ENCODE results near the gene BANK1.

The BANK1 gene

DNA sequence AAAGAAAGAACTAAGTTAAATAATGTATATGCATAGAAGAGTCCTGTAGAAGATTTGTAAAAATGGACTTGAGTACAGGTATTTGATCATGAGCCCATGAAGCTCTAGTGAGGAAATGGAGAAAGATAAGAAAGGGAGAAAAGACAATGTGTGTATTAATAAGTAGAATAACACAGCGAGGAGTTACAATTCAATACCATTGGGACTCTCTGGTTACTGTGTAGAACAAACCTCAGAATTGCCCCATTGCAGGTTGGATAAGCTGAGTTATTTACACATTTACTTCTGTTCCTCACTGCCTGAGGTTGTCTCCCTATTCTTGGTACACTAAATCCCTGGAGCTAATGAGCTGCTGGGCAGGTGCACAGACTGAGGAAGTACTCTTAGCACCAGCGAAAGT, 33.3 kb downstream of the BANK1 start:
- no peak for DNase-seq (ENCODE audit: low spot score)

- DNase-seq (ENCODE audit: low spot score) = no peak
Measured at GRCh38 chr4:101824500-101824899, 34.0 kb downstream of the BANK1 start.

DNA sequence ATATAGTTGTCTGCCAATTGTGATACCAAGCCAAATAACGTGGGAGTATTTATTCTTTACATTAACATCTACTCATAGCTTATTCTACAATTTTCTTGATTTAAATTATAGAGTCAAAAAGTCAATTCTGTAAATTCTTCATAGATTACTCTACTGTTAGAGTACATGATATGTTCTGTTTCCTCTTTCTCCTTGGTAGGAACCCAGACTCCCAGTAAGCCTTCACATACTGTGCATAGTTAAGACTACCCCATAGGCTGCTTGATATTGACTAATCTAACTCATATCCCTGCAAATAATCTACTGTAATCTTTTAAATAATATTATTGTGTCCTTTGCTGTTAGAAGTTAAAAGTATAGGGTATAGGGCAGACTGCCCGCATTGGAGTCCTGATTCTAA, 35.4 kb downstream of the BANK1 start:
- no peak for DNase-seq (ENCODE audit: low spot score)

DNA sequence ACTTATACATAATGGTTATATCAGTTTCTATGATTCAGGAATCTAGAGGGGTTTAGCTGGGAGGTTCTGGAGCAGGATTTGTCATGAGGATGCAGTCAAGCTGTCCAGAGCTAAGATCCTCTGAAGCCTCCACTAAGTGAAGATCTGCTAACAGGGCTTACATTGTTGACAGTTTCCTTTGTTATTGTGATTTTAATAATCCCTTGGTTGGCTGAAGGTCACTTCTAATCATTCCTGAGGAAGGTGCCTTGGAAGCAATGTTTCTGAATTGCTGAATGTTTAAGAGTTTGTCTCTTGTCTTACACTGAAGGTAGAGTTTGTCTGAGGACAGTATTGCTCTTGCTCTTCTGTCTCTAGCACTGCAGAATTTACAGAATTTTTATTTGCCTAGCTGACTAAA, 41.3 kb downstream of the BANK1 start:
- no peak for DNase-seq (ENCODE audit: low spot score)

DNA sequence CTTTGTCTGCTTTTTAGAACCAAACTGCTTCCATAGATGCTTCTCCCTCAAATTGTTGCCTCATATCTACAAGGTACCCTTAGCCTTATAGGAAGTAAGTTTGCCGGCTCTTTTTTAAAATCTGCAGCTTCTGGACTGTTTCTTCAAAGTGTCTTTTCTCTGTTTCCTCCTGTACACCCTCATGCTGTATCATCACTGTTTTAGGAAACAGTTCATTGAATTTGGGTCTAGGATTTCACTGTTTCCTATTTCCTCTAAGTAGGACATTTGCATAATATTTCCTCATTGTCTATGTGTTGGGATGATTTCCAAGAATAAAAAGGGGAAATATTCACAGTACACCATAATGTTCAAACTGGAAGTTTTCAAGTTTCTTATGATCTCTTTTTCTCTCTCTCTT, 43.0 kb downstream of the BANK1 start:
- no peak for DNase-seq (ENCODE audit: low spot score)

DNA sequence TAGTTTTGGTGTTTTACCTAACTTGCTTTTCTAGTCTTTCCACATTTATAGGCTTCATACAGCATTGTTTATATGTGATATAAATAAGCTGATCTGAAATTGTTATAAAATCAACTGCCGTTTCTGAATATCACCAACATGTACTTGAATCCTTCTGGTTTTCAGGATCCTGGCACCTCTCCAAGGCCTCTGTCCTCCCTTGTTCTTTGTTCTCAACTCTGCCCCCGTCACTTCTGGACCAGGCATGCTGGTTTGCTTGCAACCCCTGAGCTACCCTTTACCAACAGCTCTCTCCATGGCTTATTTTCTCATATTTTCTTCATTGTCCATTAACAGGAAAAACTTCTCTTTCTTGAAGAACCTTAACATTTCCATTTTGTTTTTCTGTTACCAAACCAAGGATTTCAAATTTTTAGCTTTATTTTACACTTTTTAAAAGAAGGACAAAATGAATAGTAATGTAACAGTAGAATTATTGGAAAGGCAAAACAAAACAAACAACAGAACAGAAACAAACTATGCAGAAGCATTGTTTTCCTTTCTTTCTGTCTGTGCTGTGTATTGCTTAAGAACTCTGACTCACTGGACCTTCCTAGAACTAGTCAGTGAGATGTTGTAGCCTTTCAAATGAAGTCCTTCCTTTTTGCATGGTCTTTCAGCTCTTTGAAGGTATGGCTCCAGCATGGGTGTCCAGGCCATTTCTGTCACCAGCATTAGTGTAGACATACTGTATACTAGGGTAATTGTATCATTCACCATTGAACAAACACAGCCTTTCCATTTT, 44.8 kb downstream of the BANK1 start:
- DNase-seq (ENCODE audit: low spot score) = peak; percentile 30

DNA sequence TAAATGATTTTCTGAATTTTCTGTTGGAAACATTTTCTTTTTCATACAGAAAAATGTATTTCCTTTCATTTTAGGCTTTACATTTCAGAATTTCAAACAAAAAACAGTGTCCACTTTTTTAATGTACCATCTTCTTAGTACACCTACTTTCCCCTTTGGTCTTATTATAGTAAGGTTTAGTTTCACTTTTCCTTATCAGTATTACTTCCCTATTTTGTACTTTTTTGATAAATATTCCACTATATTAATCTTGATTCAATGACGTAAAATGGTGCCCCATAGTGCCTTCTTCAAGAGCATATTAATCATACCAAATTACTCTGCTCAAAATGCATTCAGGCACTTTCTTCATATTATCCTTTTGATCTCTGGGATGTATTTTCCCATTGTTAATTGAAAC, 52.5 kb downstream of the BANK1 start:
- DNase-seq (ENCODE audit: low spot score) = no peak

GRCh38 chr4:101846550-101846949, 56.0 kb downstream of the BANK1 start:
- no peak for DNase-seq (ENCODE audit: low spot score)

- no peak for DNase-seq (ENCODE audit: low spot score)
Measured at GRCh38 chr4:101850698-101851097, 60.2 kb downstream of the BANK1 start.

GRCh38 chr4:101851672-101852071, 61.1 kb downstream of the BANK1 start:
- no peak for DNase-seq (ENCODE audit: low spot score)

GRCh38 chr4:101853028-101853427, 62.5 kb downstream of the BANK1 start:
- no peak for DNase-seq (ENCODE audit: low spot score)

DNA sequence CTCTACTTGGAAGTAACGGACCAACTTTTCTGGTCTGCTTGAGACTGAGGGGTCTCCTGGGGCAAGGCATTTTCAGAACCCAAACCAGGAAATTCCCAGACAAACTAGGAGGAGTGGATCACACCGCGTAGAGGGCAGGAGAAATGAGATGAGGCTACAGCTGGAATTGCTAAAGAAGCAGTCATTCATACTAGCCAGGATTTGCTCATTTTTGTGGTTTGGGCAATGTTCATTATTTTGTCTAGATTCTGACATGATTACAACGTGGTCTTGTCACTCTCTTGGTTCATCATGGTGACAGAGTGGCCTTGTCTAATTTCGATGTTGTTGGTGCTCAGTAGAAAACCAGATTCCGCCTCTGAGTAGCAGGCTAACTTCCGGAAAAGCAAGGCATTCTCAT, 63.2 kb downstream of the BANK1 start:
- DNase-seq (ENCODE audit: low spot score) = peak; percentile 17

- DNase-seq (ENCODE audit: low spot score) = no peak
Measured at GRCh38 chr4:101855239-101855638, 64.7 kb downstream of the BANK1 start.

DNA sequence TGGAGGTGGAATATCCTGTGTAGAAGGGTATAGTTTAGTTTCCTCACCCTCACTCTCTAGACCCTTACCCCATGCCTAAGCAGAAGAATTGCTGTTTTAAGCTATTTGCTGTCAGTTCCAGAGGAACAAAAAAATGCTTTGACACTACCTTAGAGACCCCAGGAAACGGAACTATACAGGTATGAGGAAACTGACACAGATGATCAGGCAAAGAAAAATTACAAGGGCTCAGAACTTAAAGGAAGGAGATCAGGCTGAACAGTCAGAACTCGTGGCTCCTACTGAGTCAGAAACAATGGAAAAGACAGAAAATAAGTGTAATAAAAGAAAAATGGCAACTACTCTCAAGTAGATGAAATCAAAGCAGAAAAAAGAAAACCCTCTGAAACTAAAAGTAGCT, 65.6 kb downstream of the BANK1 start:
- no peak for DNase-seq (ENCODE audit: low spot score)

DNA sequence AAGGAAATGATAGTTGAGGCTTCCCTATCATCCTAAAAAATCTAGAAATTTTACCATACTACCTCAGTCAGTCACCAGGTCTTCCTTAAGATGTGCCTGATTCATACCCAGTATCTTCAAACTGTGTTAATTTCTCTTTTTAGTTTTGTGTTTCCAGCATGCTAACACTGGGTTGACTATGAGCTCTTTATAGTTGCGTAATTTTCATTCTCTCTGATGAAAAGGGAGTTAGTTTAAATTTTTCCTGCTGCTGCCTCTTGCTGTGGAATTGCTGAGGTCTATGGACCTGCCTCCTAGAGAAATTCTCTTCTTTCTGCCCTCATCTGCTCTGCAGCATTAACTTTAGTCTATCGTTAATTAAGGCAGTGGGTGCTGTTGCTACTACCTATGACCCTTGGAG, 66.6 kb downstream of the BANK1 start:
- DNase-seq (ENCODE audit: low spot score) = no peak

DNA sequence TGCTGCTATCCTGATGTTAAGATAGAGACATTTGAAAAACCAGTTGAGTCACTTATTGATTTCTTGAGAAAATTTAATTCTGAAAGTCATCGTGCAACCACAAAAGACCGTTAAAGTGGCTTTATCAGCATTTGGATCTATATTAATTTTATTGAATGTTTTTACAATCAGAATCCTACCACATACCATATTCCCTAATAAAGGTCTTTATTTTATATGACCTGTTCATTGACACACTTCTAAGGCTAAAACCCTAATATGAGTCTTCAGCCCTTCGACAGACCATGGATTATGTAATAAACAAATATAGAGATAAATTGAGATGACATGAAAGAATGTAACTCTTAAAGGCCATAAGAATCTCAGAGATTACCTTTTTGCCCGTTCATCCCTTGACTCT, 68.1 kb downstream of the BANK1 start:
- DNase-seq (ENCODE audit: low spot score) = no peak

DNA sequence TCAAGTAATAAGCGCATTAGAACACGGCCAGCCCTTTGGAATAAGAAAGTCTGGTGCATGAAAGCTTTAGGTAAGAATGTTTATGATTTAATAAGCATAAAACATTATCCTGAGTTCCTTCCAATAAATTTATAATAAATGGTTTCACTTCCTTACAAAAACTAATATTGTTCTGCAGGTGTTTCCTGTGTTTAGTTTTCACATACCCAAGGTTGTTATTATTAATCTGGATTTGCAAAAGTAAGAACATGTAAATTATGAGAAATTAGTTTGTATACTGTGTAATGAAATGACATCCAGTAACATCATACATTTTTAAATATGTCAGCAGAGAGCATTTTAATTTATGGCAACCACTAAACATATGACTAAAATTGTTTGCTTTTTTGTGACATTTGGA, 72.1 kb downstream of the BANK1 start:
- no peak for DNase-seq (ENCODE audit: low spot score)

GRCh38 chr4:101864660-101865059, 74.1 kb downstream of the BANK1 start:
- no peak for DNase-seq (ENCODE audit: low spot score)

DNA sequence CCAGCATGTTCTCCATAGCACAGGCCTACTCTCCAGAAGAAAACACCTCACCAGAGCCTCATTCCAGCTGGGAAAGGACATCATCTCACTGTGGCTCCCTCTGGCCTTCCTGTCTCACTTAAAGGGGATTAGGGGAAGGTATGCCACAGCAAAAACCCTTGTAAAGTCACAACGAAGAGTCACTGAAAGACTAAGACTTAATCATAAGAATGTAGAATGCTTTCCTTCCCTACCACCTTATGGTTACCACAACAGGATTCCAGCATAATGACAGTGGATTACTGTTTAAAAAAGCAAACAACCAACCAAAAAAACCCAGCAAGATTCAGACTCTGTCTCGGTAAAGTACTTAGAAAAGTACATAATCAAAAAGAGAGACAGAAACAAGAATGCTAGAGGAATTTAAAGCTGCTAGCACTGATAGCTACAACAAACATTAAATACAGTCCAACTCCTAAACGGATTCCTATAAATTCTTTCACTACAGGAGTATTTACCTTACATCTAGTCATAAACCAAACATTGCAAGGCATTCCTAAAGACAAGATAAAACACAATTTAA, 75.1 kb downstream of the BANK1 start:
- DNase-seq (ENCODE audit: low spot score) = peak; percentile 40

- no peak for DNase-seq (ENCODE audit: low spot score)
Measured at GRCh38 chr4:101870874-101871273, 80.3 kb downstream of the BANK1 start.

DNA sequence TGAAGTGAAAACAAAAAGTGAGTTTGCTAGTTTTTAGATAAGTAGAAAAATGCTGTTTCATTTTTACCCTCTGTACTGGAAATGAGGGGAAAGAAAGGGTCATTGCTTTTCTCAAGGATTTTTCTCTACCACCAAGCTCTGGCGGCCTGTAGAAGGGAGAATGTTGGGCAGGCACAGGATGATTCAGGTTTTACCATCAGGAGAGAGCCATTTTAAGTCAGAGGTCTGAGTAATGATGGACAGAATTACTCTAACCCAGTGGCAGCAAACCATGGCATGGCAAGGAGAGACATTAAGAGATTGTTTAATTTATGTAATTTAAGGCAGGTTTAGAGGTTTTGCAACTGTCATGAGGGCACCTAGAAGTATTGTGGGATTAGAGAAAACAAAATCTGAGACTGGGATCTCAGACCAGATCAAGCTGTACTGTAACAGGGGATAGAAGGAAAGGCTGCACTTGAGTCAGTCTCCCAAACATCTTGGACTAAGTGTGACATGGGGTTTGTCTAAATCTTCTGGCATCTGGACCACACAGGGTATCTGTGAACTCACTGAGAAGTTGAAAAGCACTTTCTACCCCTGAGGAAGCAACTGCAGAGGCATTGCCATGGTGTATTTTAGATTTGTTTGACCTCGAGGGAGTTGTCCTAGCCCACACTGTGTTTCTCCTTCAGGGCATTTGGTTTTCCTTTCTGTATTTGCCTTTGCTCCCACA, 81.6 kb downstream of the BANK1 start:
- no peak for DNase-seq (ENCODE audit: low spot score)

DNA sequence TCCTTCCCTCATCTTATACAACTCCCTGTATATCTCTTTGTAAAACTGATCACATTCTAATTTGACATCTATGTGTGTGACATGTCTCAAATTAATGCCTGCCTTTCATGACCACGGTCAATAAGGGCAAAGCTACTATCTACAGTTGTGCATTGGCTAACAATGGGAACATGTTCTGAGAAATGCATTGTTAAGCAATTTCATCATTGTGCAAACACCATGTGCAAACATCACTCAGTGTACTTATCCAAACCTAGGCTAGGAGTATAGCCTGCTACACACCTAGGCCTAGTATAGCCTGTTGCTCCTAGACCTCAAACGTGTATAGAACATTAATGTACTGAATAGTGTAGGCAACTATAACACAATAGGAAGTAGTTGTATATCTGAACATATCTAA, 95.0 kb downstream of the BANK1 start:
- DNase-seq (ENCODE audit: low spot score) = no peak

DNA sequence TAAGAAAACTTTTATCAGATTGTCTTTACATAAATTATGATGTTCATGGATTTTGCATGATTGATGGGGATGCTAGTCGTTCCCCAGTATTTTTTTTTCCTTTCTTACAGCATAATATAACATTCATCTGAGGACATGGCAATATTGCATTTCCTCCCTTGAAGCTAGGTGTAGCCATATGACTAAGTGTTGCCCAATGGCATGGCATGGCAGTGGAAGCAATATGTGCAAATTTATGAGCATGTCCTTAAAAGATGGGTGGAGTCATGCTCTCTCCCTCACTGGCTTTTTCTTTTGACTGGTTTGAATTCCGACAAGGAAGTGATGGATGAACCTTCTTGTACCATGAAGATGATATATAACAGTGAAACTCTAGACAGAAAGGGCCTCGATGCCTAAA, 96.3 kb downstream of the BANK1 start:
- no peak for DNase-seq (ENCODE audit: low spot score)

Measured in AG08396 (cell line).